GM19467 (cell line): Measurements from ENCODE around the gene TUG1.
A peak's percentile ranks its signal among the peaks of the same experiment; 100 is the strongest.

ENCODE experiments used
- ATAC-seq: cut with Tn5 transposase; IDR thresholded peaks from one replicate; pipeline ENCODE4 v1.9.1; 2021; ENCODE audit warnings: mild to moderate bottlenecking, moderate library complexity; ENCODE audit not compliant: unreplicated experiment

TUG1 gene

DNA sequence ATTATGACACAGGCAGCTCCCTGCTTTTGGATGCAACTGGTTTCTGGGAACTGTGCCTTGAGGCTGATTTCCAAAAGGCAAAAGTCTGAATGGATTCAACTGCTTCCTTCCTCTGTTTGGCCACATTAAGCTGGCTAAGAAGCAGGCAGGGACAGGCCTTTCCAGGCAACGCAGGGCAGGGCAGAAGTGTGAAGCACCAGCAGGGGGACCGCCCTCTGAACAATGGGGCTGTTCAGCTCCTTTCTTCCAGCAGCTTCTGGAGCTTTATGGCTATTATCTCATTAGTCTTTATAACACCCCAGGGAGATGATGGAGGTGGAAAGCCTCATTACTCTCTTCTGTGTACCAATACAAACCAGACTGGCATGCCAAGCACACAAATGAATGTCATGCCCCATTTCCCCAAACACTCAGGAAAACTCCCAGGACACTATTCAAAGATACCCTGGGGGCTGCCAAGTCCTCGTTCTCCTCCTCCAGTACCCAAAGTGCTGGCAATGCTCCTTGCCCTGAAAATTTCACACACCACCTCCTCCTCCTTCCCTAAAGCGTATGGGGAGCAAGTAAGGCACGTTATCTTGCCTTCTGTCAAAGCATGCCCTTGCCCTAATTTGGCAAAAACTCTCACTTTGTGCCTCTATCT is 21.8 kb upstream of the TUG1 start:
- no peak for ATAC-seq

DNA sequence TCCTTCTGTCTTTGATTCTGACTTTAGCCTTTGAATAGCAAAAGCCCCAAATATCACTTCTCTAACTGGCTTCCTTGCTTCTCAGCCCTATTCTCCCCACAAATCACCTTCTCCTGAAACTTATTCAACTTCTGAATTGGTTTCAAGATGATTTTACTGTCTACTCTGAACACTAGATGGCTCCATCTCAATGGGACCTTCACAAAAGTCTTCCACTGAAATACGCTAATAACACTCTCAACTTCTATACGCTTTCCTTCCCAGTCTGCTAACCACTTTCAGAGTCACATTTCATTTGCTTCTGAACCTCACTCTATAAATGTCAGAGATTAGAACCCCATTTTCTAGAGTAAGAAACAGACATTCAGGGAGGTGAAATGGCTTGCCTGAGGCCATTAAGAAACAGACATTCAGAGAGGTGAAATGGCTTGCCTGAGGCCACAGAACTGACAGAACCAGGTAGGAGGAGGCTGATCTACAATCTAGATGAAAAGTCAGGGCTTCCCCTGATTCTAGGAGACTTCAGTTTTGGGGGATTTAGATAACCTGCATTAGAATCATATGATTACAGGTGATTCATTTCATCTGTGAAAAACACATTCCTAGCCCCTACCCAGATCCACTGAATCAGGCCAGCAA is 21.1 kb upstream of the TUG1 start:
- ATAC-seq: no peak

GRCh38 chr22:30948930-30949342 is 20.1 kb upstream of the TUG1 start:
- ATAC-seq: no peak

- no peak for ATAC-seq
Observed at GRCh38 chr22:30949934-30950660, 19.0 kb upstream of the TUG1 start.

- no peak for ATAC-seq
Observed at GRCh38 chr22:30953206-30953605, 15.9 kb upstream of the TUG1 start.

DNA sequence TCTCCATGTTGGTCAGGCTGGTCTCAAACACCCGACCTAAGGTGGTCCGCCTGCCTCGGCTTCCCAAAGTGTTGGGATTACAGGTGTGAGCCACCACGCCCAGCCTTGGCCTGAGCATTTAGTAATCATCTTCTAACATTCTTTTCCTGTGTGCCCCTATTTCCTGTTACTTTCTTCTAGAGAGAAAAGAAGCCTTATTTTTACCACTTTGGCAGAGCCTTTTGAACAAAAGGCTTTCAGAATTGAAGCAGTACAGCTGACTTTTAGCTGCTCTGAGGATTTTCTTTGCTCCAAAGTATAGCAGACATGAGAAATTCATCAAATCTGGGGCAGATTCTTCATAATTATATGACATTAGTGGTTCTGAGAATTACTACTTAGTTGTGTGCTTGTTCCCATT is 13.9 kb upstream of the TUG1 start:
- ATAC-seq: no peak

- ATAC-seq: no peak
Observed at GRCh38 chr22:30964858-30965257, 4.2 kb upstream of the TUG1 start.

GRCh38 chr22:30968015-30968923 is 796 bp upstream of the TUG1 start, which contains the start of gene MORC2:
MORC2 (minus strand) TSS chr22:30968774; CDS start chr22:30967889, 885 bp downstream.
- ATAC-seq: peak; percentile 16

- ATAC-seq: peak; percentile 29
Observed at GRCh38 chr22:30969532-30970355, 679 bp downstream of the TUG1 start.

GRCh38 chr22:30970356-30970746 is 1.3 kb downstream of the TUG1 start:
- ATAC-seq: no peak

DNA sequence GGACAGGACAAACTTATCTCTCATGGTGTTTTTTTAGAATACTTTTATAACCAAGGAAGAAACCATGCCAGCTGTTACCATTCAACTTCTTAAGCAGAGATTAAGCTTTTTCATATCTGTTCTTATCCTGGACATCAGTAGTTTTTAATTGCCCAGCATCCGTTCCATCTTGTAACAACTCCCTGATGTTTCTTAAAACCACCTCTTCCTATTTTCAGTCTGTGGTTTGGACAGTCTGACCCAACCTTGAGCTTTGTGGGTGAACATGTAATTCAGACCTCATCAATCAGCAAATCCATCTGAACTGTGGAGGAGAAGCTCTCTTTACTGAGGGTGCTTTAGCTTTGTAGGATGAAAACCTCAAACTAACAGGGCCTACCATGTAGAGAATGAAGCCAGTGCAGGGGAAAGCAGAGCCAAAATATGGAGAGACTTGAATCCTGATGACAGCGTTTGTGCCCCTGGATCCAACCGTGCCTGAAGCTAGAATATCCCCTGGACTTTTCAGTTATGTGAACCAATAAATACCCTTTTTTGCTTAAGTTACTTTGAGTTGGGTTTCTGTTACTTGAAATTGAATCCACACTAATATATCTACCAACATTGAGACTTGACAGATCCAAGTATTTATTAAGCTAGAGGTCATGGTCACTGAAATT is 9.4 kb downstream of the TUG1 start:
- ATAC-seq: no peak

- ATAC-seq: no peak
Observed at GRCh38 chr22:30979932-30980331, 10.9 kb downstream of the TUG1 start.

- no peak for ATAC-seq
Observed at GRCh38 chr22:30982512-30982911, 13.4 kb downstream of the TUG1 start.

- ATAC-seq: no peak
Observed at GRCh38 chr22:30984317-30984716, 15.3 kb downstream of the TUG1 start.

DNA sequence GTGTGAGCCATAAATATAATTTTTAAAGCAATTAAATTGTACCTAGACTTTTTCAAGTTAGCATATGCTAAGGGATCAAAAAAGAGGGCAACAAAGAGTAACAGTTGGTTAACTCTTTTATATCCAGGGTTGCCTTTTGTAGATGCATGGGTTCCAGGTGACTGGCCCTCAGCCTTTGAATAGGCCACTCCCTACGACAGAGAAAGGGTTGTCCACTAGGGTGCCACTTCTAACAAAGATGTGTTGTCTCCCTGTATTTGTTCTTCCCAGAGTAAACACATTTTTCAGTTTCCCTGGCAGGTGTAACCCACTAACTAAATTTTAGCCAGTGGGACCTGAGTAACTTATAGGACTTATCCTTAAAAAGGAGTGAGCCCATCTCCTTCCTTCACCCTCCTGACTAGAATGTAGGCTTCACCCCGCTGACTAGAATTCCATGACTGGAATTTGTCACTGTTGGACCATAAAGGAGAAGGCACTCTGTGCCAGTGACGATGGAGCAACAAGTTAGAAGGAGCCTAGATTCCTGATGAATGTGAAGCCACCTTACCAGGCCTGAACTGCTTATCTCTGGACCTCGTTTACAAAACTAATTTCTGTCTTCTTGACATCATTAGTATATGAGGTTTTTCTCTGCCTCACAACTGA is 16.6 kb downstream of the TUG1 start:
- no peak for ATAC-seq

DNA sequence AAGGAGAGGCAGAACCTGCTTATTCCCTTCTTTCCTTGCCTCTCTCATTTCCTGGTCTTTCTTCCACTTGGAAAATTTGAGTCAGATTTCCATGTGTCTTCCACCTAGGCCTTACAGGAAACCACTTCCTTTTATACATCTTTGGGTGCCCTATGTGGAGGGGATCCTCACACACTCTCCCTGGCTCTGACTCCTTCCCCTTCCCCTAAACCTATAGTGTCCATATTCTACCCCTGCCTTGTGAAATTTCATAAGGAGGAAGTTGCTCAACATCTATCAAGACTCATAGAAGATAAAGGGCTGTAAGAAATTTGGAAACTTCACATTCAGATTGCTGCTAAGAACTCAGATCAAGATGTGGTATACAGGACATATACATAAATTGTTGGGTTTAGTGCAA is 20.4 kb downstream of the TUG1 start:
- ATAC-seq: no peak

DNA sequence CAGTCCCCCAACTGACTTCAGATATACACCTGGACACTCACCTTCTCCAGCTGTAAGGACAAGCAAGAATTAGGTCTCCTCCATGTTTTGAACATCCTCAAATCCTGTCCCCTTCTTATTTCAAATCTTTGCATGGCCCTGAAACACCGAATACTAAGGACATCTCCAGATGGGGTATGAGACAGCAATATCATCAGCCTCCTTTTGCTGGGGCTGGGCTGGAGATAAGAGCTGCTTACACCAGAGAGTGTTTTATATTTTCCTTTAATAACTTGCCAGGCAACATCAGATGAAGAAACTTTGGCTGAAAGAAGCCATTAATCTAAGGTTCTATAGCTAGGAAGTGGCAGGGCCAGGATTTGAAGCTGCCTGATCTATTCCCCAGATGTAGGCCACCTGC is 21.6 kb downstream of the TUG1 start:
- no peak for ATAC-seq

GRCh38 chr22:30992565-30992964 is 23.5 kb downstream of the TUG1 start:
- ATAC-seq: no peak

DNA sequence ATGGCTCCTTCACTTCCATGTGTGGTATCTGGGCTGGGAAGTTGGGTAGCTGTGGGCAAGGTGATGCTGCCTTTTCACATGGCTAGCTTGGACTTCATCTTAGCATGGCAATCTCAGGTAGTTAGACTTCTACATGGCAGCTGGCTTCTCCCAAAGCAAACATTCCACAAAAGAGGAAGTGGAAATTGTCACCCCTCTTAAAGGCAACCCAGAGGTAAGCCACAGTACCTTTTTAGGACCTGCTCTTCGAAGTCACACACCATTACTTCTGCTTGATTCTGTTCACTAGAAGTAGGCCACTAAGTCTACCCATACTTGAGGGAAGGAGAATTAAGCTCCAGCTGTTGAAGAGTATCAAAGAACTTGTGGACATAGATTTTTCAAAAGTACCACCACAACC is 25.9 kb downstream of the TUG1 start:
- no peak for ATAC-seq
